Stomach (tissue), 9 donors: ENCODE measurements around the gene MAST4. TPM values are rescaled to one million over a fixed set of nuclear protein-coding genes. Genes with fewer than 3 reads are reported as not detected.

Experiments
- DNase-seq, 2 donors: peaks; one replicate each; pipeline versions ENCODE4 v3.0.0 to v3.0.0-alpha.2; 2013 to 2019
- H3K27ac ChIP-seq, 5 donors: fragments of 200-600 bp in 4 of 5; sonication (generic) in 4 of 5; one replicate each; pipeline ENCODE4 v1.5.1; 2013 to 2019; ENCODE audit warnings: mild to moderate bottlenecking in 1 of 5, moderate library complexity in 1 of 5
- H3K27me3 ChIP-seq, 3 donors: fragments of 200-600 bp; sonication (generic); one replicate each; pipeline ENCODE4 v1.5.1; 2017 to 2019; ENCODE audit warnings: mixed run types in 1 of 3
- H3K36me3 ChIP-seq, 4 donors: fragments of 200-600 bp; sonication (generic); 1 replicate in 3 of 4; 2 replicates in 1 of 4; pipeline ENCODE4 v1.5.1; 2016 to 2019
- H3K4me1 ChIP-seq, 4 donors: fragments of 200-600 bp; sonication (generic); one replicate each; pipeline ENCODE4 v1.5.1; 2016 to 2019
- H3K4me3 ChIP-seq, 4 donors: fragments of 200-600 bp; sonication (generic) in 3 of 4; one replicate each; pipeline ENCODE4 v1.5.1; 2016 to 2019; ENCODE audit warnings: mild to moderate bottlenecking in 1 of 4
- H3K9me3 ChIP-seq, 4 donors: fragments of 200-600 bp; sonication (generic); one replicate each; pipeline ENCODE4 v1.5.1; 2016 to 2019
- EP300 ChIP-seq: sonication (generic); formaldehyde crosslinking; IDR thresholded peaks from one replicate; pipeline ENCODE4 v1.6.1; 2017; ENCODE audit warnings: antibody characterized with exemption
- POLR2A ChIP-seq, 4 donors: fragments of 450-650 bp; IDR thresholded peaks; one replicate each; pipeline ENCODE4 v1.6.1; 2016; ENCODE audit warnings: antibody characterized with exemption in 4 of 4, control low read depth in 2 of 4, mild to moderate bottlenecking in 1 of 4, moderate library complexity in 1 of 4
- POLR2AphosphoS5 ChIP-seq, 3 donors: sonication (generic); formaldehyde crosslinking; IDR thresholded peaks; one replicate each; pipeline ENCODE4 v1.6.1; 2016; ENCODE audit warnings: antibody characterized with exemption in 3 of 3
- WGBS, 5 donors: extraction: QIAGEN DNeasy Blood & Tissue Kit in 3 of 5; methylation state at CpG; one replicate each; pipeline versions ENCODE4 v1.1.5 to v1.1.7; 2013 to 2018; 5-methylcytosine and 5-hydroxymethylcytosine counted together
- intact Hi-C: fragments of 100-400 bp; cut with DNase I; formaldehyde crosslinking; loops from one replicate; pipeline ENCODE4 v1.15.1; 2023; ENCODE audit warnings: low total_unique reads
- polyA plus RNA-seq, 3 donors: library from polyadenylated mRNA; stranded (reverse); fragments of 200-250 nt; gene quantifications; one replicate each; pipeline ENCODE4 v1.2.3, GENCODE V29; 2013
- total RNA-seq, 5 donors: library from RNA; depleted of rRNA; stranded (reverse); fragments of >200 nt; gene quantifications; one replicate each; pipeline versions ENCODE4 v1.1.0 to v1.2.3, GENCODE V29; 2014 to 2016
- TF ChIP-seq, protein P1 (sequence below), 7 experiments: fragments of 450-650 bp in 4 of 7; fragments of 200-600 bp in 3 of 7; sonication (generic) in 3 of 7; IDR thresholded peaks; one replicate each; pipeline ENCODE4 v1.5.1; 2016 to 2019; ENCODE audit warnings: antibody characterized with exemption in 7 of 7, control low read depth in 2 of 7, mild to moderate bottlenecking in 1 of 7
- donor health status: healthy with polysubstance abuse.
- donor health status: Bipolar disorder and iron deficiency.
- donor health status: healthy.

Gene MAST4
- total and polyA plus RNA-seq, 8 donors: 1.5 to 52.5 (median 32.1) TPM

GRCh38 chr5:67002832-67003684 lies 406.9 kb downstream of the MAST4 start:
- no peak for DNase-seq
- Histone ChIP-seq H3K4me1 (peaks cover 14 to 46% (median 35%) of the 10 kb centered on the region in 4 donors), H3K9me3 (no peaks in the 10 kb centered on the region), H3K27ac (peak overlapping the region in 4 of 5 donors; percentile 85 to 94 (median 90)), H3K36me3 (no peaks in the 10 kb centered on the region), H3K4me3 (peak overlapping the region; percentile 51 to 62 (median 59)), H3K27me3 (no peaks in the 10 kb centered on the region)
- 46 to 57% (median 49%) methylated on average over 6 of the region's 6 CpGs for WGBS, 5 donors
- intact Hi-C loops: no loop called here
- no peak for TF ChIP-seq EP300

DNA sequence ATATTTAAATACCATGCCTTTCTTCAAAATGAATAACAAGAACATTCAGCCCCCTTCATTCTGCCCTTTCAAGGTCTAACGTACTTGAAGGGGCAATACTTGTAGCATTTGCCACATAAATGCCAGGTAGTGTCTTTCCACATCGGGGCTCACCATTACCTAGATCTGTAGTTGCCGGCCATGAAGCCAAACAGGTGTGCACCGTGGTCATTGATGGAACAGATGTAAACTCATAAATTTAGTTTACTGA lies 407.4 kb downstream of the MAST4 start:
- peak overlapping the region; percentile 51 to 62 (median 59) for H3K4me3 ChIP-seq
- H3K4me1 ChIP-seq: peaks cover 14 to 51% (median 38%) of the 10 kb centered on the region in 4 donors
- no peaks in the 10 kb centered on the region for H3K36me3 ChIP-seq
- no peaks in the 10 kb centered on the region for H3K27me3 ChIP-seq
- intact Hi-C loops: no loop called here
- DNase-seq: no peak
- TF ChIP-seq POLR2AphosphoS5 (IDR thresholded peaks at IDR 0.05) (no peak), POLR2A (IDR thresholded peaks at IDR 0.05) (no peak), EP300 (no peak)
- TF ChIP-seq, protein P1, sequence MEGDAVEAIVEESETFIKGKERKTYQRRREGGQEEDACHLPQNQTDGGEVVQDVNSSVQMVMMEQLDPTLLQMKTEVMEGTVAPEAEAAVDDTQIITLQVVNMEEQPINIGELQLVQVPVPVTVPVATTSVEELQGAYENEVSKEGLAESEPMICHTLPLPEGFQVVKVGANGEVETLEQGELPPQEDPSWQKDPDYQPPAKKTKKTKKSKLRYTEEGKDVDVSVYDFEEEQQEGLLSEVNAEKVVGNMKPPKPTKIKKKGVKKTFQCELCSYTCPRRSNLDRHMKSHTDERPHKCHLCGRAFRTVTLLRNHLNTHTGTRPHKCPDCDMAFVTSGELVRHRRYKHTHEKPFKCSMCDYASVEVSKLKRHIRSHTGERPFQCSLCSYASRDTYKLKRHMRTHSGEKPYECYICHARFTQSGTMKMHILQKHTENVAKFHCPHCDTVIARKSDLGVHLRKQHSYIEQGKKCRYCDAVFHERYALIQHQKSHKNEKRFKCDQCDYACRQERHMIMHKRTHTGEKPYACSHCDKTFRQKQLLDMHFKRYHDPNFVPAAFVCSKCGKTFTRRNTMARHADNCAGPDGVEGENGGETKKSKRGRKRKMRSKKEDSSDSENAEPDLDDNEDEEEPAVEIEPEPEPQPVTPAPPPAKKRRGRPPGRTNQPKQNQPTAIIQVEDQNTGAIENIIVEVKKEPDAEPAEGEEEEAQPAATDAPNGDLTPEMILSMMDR (IDR thresholded peaks at IDR 0.05): no peak
- 0 to 3% (median 2%) methylated on average over 4 of the region's 4 CpGs for WGBS, 5 donors
- H3K27ac ChIP-seq: peak overlapping the region; percentile 81 to 94 (median 89)
- H3K9me3 ChIP-seq: no peaks in the 10 kb centered on the region

DNA sequence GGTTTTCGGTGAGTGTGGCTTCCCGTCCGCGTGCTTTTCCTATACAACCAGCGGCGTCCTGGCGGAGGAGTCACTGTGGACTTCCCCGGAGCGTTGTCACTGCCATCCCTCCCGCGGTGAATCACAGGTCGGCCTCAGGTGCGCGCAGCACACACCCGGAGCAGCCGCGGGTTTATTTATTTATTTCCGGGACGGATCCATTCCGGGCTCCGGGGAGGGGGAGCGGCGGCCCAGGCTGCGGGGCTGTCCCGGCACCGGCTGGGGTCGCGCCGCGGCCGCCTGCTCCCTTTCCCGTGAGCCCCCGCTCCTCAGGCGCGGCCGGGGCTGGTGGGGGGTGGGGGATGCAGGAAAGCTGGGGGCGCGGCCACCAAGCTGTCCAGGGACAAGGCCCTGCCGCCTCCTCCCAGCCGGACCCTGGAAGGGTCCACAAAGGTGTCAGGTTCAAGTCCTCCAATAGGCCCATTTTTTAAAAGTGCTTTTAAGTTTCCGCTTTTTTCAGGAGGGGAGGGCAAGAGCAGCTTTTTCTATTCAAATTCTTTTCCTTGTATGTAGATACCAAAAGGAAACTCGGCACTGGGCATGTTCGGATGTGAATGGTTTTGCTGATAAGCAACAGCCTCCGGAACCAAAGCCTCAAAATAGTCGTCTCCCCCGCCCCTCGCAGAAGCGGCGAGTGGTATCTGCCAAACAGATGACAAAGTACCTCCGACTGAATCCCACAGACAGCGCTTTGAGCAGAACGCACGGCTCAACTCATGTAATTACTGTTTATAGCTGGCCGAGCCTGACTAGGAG lies 407.9 kb downstream of the MAST4 start:
- intact Hi-C loops: no loop called here
- peak; percentile 88 to 95 for DNase-seq
- Histone ChIP-seq H3K36me3 (no peaks in the 10 kb centered on the region), H3K27ac (peak overlapping the region; percentile 81 to 94 (median 89)), H3K27me3 (no peaks in the 10 kb centered on the region), H3K4me1 (peaks cover 14 to 56% (median 40%) of the 10 kb centered on the region in 4 donors), H3K9me3 (no peaks in the 10 kb centered on the region), H3K4me3 (peak overlapping the region; percentile 51 to 62 (median 59))
- WGBS, 5 donors: 0 to 3% (median 1%) methylated on average over 35 to 54 of the region's 54 CpGs
- TF ChIP-seq POLR2AphosphoS5 (IDR thresholded peaks at IDR 0.05) (peak in 2 of 3 donors; percentile 89 to 91), POLR2A (IDR thresholded peaks at IDR 0.05) (peak in 1 of 4 donors; percentile 34), EP300 (no peak)
- TF ChIP-seq, protein P1 (IDR thresholded peaks at IDR 0.05): no peak

DNA sequence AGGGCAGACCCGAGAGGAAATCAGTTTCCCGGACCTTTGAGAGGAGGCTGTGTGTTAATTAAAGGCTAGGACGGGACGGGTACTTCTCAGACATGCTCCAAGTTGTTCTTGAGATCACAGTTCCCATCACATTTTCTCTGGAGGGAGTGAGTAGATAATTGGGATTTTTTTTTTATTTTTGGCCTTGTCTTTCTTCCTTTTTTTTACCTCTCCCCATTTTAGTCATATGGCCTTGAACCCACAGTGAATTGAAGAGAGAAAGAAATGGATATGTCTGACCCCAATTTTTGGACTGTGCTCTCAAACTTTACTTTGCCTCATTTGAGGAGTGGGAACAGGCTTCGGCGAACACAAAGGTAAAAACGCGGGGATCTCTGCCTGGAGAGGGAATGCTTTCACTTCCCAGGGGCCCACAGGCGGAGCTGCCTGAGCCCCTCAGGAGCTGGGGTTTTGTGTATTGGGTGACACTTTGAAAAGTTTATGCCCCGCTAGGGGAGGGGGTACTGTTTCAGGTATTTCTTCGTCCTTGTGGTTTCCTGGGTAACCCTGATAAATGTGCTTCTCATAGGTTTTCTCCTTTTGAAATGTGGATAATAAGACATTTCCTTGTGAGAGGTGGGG lies 408.6 kb downstream of the MAST4 start:
- intact Hi-C loops: no loop called here
- 7 to 10% (median 8%) methylated on average over 10 to 11 of the region's 11 CpGs for WGBS, 5 donors
- DNase-seq: peak in 1 of 2 donors; percentile 40

More for the DNA sequence above, 408.6 kb downstream of the MAST4 start:
- Histone ChIP-seq H3K4me1 (peaks cover 14 to 63% (median 44%) of the 10 kb centered on the region in 4 donors), H3K27ac (peak overlapping the region; percentile 81 to 94 (median 89)), H3K4me3 (peak overlapping the region; percentile 51 to 62 (median 59)), H3K36me3 (no peaks in the 10 kb centered on the region), H3K27me3 (no peaks in the 10 kb centered on the region), H3K9me3 (no peaks in the 10 kb centered on the region)
- TF ChIP-seq POLR2AphosphoS5 (IDR thresholded peaks at IDR 0.05) (no peak), POLR2A (IDR thresholded peaks at IDR 0.05) (no peak), EP300 (no peak)
- TF ChIP-seq, protein P1 (IDR thresholded peaks at IDR 0.05): no peak
